ENCODE measurements around the gene NUMB. TPM values are rescaled to one million over a fixed set of nuclear protein-coding genes. Genes with fewer than 3 reads are reported as not detected.

NUMB gene
- polyA plus RNA-seq, 5 donors: 70.7 to 110 (median 102) TPM

DNA sequence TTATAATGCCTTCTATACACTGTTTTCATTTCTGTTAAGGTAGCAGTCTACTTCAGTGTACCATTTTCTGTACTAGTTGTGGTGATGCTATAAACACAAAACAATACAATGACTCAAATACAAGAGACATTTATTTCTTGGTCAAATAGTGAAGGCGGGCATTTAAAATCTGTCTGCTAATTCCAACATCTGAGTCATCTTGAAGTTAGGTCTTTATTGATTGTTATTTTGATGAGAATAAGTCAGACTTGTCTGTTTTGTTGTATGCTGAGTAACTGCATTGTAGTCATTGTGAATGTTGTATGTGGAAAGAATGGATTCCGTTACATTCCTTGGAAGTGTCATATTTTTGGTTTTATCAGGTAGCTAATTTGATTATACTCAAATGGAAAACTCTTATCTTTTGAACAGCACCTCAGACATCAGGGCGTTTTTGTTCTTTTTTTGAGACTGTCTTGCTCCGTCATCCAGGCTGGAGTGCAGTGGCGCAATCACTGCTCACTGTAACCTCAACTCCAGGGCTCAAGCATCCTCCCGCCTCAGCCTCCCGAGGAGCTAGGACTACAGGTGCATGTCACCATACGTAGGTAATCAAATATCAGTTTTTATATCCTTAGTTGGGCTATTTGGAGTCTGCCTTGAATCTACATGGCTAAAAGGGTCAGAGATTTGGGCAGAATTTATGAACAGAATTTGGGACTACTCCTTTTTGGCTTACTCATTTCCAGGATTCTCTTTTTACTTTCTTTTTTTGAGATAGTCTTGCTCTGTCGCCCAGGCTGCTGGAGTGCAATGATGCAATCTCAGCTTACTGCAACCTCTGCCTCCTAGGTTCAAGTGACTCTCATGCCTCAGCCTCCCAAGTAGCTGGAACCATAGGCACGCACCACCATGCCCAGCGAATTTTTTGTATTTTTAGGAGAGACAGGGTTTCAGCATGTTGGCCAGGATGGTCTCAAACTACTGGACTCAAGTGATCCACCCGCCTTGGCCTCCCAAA is 164.3 kb downstream of the NUMB start:
- DNase-seq: no peak

DNA sequence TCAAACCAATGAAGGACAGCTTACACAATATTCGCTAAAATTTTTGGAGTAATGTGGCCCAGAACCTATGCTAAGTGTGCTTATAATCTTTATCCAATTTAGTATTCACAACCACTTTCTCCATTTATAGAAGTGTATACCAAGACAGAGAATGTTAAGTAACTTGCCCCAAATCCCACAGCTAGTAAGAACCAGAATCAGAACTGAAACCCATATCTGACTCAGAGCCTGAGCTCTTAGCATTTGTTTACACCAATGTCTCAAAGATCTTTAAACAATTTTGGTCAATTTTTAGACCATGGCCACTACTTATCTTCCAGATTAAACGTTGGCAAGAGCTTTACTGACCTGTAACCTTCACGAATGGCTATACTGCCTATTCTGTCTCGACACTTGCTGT is 168.1 kb downstream of the NUMB start:
- no peak for DNase-seq

DNA sequence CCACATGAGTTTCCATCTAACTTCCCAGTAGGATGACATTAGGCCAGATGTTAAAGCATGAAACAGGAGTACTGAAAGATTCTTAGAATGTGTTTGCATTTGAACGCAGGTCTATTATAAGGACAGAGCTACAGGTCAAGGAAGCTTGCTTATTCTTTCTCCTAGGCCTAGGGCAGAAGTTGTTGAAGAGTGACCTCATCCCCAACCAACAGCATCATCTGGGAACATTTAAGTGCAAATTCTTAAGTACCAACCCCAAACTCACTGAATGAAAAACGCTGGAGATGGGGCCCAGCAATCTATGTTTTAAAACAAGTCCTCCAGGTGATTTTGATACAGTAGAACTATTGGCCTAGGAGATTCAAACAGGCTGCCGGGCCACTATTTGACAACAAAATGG is 168.6 kb downstream of the NUMB start:
- no peak for DNase-seq

DNA sequence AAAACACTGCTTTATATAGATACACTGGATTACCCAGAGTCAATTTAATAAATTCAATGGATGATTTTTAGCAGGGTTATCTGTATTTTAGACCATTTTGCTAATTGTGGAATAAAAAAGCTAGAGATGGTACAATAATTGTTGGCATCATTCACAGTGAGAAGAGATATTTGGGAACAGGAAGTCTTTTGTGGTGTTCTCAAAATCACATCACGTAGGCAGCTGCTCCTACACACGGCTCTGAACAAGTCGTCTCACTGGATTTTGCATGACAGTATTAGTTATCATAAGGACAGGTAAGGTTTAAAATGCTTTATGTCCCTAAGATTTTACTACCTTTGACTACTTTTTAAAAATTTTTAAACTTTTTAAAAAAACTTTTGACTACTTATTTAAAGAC is 169.0 kb downstream of the NUMB start:
- DNase-seq: peak in 1 of 2 donors; percentile 5

DNA sequence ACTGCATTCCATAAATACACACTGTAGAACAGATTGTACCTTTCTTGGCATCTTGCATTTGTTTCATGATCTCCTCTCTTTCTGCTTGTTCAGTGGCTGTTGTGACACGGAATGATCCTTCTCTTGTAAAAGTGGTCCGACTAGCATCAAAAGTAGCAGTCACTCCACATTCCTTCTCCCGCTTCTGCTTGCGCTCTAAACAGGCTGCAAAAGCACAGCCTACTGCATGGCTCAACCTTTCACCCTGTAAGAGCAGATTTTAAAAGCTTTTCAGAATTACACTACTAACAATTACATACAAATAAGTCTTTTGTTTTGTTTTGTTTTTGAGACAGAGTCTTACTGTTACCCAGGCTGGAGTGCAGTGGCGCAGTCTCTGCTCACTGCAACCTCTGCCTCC is 171.3 kb downstream of the NUMB start:
- no peak for DNase-seq

DNA sequence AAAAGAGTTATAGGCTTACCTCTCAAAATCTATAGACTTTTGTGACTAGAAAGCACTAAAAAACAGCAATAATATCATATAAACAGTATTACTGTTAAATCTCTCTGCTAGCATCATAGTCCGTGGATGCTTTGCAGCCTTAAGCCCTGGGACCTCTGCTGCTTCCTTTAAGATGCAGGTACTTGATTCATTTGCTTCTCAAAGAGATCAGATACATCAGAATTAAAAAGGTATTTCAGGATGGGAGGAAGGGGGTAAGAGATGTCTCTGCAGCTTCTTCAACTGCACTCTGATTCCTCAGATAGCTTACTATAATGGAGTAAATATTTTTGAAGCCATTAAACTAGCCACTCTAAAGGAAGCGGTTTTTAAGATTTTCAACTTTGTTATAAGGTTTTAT is 171.7 kb downstream of the NUMB start:
- DNase-seq: no peak

DNA sequence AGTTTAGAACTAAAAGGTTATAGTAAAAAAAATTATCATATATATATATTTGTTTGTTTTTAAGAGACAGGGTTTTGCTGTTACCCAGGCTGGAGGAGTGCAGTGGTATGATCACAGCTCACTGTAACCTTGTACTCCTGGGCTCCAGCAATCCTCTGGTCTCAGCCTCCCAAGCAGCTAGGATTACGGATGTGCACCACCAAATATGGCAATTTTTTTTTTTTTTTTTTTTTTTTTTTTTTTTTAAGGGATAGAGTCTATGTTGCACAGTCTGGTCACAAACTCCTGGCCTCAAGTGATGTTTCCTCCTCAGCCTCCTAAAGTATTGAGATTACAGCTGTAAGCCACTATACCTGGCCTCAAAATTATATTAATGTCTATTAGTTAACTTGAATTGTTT is 172.4 kb downstream of the NUMB start:
- DNase-seq: no peak

DNA sequence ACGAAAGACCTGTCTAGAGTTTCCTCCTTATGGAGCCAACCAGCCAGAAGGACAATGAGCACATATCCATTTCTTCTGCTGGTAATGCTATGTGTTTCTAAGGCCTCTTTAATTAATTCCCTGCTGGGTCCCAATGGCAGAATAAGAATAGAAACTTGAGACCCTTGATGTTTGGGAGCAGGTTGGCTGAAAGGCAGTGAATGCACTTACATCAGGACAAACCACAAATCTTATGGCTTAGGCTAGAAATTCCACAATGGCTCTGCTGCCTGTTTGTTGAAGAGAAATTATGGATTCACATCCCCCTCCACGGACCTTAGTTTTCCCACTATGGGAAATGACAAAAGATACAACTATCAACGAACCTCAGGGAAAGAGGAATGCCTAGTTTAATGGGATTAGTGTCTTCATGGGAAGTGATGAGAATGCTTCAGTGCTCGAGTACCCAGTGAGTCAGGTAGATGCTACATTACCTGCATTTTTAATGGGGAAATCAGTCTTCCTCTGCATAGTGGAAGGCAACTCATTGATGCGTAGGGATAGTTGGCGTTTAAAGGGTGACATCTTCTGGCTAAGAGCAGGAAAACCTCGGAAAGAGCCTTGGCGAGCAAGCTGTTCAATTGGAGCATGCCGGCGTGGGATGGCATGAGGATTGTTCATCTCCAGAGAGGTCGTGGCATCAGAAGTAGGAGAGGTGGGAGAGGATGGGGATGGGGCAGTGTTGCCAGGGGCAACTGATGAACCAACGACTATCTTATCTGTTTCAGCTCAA is 174.6 kb downstream of the NUMB start:
- DNase-seq: peak in 1 of 2 donors; percentile 6

DNA sequence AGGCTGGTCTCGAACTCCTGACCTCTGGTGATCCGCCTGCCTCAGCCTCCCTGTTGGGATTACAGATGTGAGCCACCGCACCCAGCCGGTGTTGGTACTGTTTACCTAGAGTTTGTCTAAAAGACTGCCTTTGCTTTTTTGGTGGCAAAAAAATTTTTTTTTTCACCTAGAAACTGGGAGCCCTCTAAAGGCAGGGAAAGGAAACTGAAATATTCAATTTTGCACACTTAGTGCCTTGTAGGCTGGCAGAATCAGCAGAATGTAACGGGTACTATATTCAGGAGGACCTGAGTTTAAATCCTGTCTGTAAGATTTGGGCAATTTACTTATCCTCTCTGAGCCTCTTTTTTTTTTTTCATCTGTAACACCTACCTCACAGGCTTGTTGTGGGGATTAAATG is 177.4 kb downstream of the NUMB start:
- DNase-seq: no peak

DNA sequence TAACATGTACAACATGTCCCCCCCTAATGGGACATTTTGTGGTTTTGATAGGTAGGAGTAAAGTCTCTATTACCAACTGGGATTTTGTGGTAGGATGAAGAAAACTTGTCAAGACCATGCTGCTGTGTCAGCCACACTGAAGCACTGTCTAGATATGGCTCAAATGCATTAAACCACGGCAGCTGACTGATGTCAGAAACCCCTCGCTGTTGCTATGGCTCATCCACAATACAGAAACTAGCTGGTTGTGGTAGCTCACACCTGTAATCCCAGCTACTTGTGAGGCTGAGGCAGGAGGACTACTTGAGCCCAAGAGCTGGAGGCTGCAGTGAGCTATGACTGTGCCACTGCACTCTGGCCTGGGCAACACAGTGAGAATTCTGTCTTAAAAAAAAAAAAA is 181.0 kb downstream of the NUMB start:
- no peak for DNase-seq

DNA sequence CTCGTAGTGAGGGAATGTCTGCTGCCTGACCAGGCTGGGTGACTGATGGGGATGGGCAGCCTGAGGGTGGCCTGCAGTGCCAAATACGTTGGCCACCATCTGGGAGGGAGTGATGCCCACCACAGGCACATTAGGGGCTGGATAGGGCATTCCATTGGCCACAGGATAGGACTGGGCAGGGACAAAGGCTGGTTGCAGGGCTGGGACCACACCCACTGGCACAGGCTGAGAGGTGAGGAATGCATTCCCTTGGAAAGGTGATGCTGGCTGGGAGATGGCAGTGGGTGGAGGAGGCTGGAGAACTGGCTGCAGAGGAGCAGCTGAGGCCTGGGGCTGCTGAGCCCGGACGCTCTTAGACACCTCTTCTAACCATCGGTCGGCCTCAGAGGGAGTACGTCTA is 181.5 kb downstream of the NUMB start:
- no peak for DNase-seq

DNA sequence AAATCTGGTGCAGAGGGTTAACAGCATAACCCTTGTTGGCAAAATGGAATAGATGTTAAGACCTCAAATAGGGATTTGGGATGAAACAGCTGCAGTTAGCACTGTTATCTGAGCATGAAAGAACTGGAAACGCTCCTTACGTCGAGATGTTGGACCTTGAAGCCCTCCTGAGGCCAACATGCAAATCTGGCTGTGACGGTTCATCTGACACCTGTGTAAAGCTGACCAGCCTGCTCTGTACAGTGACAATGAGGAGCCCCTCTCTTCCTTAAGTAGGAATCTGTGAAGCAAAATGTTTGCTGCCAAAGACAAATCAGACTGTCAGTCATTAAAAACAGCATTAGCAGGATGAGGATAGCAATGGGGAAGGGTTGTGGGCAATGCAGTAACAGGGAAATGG is 184.5 kb downstream of the NUMB start:
- no peak for DNase-seq

DNA sequence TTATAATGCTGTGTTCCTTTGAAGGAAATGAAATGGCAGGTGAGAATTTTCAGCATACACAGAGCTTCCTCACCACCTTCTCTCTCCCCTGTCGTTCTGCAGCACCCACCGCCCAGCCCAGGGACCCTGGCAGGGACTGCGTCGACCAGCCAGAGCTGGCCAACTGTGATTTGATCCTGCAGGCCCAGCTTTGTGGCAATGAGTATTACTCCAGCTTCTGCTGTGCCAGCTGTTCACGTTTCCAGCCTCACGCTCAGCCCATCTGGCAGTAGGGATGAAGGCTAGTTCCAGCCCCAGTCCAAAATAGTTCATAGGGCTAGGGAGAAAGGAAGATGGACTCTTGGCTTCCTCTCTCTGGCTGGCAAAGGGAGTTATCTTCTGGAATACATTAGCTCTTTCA is 186.0 kb downstream of the NUMB start:
- no peak for DNase-seq

DNA sequence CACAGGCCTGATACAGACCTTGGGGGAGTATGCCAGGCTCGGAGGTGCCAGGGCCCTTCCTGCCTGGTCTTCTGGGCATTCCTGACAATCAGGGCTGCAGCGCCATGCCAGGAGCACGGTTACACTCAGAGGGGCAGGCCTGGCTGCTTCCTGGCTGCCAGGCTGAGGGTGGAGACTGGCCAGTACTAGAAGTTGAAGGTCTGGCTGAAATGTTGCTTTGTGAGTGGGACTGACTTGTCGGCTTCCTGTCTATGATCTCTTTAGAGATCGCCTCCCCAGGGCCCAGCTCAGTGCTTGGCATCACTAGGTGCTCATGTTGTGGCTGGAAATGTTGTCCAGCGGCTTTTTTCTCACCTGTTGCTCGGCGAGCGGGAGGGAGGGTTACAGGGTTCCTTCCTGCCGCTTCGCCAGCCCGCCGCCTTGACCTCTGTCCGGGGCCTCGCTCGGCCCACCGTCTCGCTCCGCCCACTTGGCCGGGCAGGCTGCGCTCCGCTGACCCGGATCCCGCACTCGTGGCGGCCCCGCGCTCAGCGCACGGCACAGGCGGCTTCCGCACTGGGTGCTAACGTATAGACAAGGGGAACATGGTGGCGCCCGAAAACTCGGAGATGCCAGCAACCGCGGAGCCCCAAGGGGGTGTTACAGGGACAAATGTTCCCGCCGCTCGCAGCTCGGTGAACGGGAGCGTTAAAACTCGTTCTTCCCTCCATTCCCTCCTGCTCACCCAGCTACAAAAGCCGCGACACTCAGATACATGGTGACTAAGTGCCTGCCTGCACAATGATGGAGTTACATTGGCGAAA is 188.4 kb downstream of the NUMB start:
- peak; percentile 21 to 24 for DNase-seq

DNA sequence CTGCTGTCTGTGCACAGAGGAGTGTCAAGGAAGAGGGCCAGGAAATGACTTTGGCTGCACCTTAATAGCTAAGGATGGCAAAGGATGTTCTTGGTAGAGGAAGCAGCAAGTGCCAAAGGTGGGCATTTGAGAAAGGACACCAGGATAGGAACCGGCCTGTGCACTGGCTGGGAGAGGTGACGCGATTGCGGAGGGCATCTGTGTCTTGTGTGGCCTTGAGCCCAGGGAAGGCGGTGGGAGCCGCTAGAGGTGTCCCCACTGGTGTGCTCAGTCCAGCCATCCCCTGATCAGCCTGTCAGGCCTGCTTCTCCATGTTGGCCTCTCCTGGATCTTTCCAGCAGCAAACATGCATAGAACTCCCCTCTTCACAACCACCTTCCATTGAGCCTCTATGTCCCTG is 190.9 kb downstream of the NUMB start:
- no peak for DNase-seq

DNA sequence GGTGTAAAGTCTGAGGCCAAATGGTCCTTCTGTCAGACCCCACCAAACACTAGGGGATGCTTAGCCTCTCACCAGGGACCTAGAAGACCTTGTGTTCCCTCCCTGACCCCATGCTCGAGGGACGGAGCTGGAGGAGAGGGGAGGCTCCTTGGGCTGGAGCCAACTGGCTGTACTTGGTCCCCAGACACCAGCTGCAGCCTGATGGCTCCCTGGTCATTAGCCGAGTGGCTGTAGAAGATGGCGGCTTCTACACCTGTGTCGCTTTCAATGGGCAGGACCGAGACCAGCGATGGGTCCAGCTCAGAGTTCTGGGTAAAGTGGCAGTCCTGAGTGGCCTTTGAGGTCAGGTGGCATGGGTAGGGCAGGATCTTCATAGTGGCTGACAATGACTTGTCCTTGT is 192.0 kb downstream of the NUMB start:
- no peak for DNase-seq

DNA sequence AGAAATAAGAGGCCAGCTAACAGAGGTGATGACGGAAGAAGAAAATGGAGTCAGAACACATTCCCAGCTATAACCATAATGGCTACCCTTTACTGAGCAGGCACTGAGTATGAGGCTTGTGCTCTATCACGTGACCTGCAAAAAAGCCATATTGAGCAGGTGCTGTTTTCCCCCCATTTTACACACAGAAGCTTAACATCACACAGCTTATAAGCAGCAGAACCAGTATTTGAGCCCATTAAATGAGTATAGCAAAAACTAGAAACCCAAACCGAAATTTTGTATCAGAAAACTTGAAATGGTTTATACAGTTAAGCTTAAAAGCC is 192.7 kb downstream of the NUMB start:
- DNase-seq: no peak

DNA sequence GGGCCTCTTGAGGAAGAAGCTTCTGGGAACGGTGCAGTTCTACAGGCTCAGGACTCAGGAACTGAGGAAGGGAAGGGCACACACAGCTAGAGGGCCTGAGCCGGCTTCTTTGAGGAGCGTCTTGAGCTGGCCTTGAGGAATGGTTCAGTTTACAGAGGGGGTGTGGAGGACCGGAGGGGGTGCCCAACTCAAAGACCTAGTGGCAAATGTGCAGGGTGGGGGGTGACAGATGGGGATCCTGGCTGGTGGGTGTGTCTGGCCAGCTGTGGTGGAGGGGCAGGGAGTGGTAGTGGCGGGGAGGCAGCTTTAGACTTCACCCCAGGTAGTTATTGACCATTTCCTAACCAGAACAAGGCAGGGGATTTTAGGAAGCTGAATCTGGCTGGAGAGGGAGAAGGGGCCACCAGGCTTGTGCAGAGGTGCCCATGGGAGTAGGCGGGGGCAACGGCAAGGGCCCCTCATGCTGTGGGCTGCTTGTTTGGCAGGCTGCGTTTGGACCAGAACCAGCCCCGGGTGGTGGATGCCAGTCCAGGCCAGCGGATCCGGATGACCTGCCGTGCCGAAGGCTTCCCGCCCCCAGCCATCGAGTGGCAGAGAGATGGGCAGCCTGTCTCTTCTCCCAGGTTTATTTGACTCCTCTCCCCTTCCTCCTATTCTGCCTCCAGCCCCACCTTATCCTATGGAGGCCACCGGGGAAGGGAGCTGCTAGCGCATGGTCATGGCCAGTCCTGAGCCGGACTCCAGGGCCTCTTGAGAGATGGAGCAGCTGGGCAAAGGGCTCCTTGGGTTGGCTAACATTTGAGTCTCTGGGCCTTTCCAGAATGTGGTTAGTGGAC is 193.2 kb downstream of the NUMB start:
- DNase-seq: no peak

DNA sequence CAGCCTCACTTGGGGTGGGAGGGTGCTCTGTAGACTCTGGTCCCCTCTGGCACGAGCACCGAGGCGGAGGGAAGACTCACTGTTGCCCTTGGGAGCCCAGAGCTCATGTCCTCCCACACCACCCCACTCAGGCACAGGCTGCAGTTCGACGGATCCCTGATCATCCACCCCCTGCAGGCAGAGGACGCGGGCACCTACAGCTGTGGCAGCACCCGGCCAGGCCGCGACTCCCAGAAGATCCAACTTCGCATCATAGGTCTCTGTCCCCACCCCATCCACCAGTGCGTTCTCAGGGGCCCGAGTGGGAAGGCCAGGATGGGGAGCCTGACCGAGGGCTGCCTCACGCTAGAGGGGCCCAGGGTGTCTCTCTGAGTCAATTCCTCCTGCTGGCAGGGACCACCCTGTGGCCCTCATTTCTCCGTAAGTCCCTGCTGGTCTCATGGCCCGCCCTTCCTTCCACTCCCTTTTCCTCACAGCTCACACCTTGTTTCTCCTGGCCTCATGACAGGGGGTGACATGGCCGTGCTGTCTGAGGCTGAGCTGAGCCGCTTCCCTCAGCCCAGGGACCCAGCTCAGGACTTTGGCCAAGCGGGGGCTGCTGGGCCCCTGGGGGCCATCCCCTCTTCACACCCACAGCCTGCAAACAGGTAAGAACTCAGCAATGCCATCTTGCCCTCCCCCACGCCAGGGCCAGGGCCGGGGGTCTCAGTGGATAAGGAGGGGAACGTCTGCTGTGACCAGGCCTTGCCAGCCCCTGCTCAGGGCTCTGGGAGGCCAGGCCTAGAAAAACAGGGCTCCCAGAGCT is 194.1 kb downstream of the NUMB start:
- DNase-seq: no peak

DNA sequence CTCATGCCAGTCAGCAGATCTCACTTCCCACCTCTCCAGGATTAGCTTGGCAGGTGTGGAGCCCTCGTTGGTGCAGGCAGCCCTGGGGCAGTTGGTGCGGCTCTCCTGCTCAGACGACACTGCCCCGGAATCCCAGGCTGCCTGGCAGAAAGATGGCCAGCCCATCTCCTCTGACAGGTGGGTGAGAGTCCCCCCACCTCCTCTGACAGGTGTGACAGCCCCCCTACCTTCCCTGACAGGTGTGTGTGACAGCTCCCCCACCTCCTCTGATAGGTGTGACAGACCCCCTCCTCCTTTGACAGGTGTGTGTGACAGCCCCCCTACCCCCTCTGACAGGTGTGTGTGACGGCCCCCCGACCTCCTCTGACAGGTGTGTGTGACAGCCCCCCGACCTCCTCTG is 194.7 kb downstream of the NUMB start:
- DNase-seq: no peak

Data from right lung (tissue), 5 donors.